ACHN (cell line): Measurements from ENCODE around the gene FLNB.
A peak's percentile ranks its signal among the peaks of the same experiment; 100 is the strongest.

ENCODE experiments used
- DNase-seq: peaks from one replicate; pipeline ENCODE4 v3.0.0-alpha.2; 2015
- in situ Hi-C: cut with HindIII; loops from 2 replicates; pipeline ENCODE4 v1.10.0; 2017; ENCODE audit warnings: low sequenced_read_pairs, low pct_ligation_motif_present, low pct_unique_long_range_greater_than_20kb

The FLNB gene

GRCh38 chr3:58059349-58060321 is 51.4 kb downstream of the FLNB start:
- no peak for DNase-seq
- in situ Hi-C loops, result no loop called here

- in situ Hi-C loops, result no loop called here
- DNase-seq, result no peak
These were observed 54.2 kb downstream of the FLNB start for GRCh38 chr3:58062472-58062871.

- no peak for DNase-seq
- in situ Hi-C loops, result no loop called here
These were observed 55.0 kb downstream of the FLNB start for GRCh38 chr3:58063022-58063815.

- in situ Hi-C loops, result no loop called here
- no peak for DNase-seq
These were observed 56.9 kb downstream of the FLNB start for GRCh38 chr3:58064923-58065638.

GRCh38 chr3:58065700-58066167 is 57.5 kb downstream of the FLNB start:
- in situ Hi-C loops, result no loop called here
- DNase-seq, result no peak

GRCh38 chr3:58066842-58067241 is 58.6 kb downstream of the FLNB start:
- in situ Hi-C loops, result no loop called here
- DNase-seq, result no peak

- in situ Hi-C loops, result no loop called here
These were observed 60.0 kb downstream of the FLNB start for GRCh38 chr3:58068122-58068809.

GRCh38 chr3:58071480-58071971 is 63.3 kb downstream of the FLNB start:
- DNase-seq, result peak; percentile 79
- in situ Hi-C loops, result no loop called here

More at GRCh38 chr3:58068122-58068809, 60.0 kb downstream of the FLNB start:
- DNase-seq, result no peak

GRCh38 chr3:58072052-58072762 is 64.0 kb downstream of the FLNB start:
- in situ Hi-C loops, result no loop called here
- no peak for DNase-seq

GRCh38 chr3:58072763-58073130 is 64.5 kb downstream of the FLNB start:
- in situ Hi-C loops, result no loop called here
- no peak for DNase-seq

GRCh38 chr3:58073301-58074108 is 65.3 kb downstream of the FLNB start:
- in situ Hi-C loops, result no loop called here

GRCh38 chr3:58074116-58074715 is 66.0 kb downstream of the FLNB start:
- DNase-seq, result no peak
- in situ Hi-C loops, result no loop called here

More at GRCh38 chr3:58073301-58074108, 65.3 kb downstream of the FLNB start:
- DNase-seq, result no peak

- in situ Hi-C loops, result no loop called here
These were observed 66.8 kb downstream of the FLNB start for GRCh38 chr3:58074997-58075396.

GRCh38 chr3:58077596-58078285 is 69.5 kb downstream of the FLNB start:
- in situ Hi-C loops, result no loop called here
- DNase-seq, result no peak

More at GRCh38 chr3:58074997-58075396, 66.8 kb downstream of the FLNB start:
- DNase-seq, result no peak

- DNase-seq, result no peak
- in situ Hi-C loops, result no loop called here
These were observed 70.4 kb downstream of the FLNB start for GRCh38 chr3:58078610-58079009.

GRCh38 chr3:58079773-58080172 is 71.6 kb downstream of the FLNB start:
- in situ Hi-C loops, result no loop called here
- DNase-seq, result peak; percentile 81
